Activated CD4-positive, alpha-beta T cell treated with anti-CD3 and anti-CD28 coated beads for 24 hours (primary cell): ENCODE data around the gene WDR74.
"Not testable (repeated sequence)": the region's sequence is repeated elsewhere in the genome, so short reads cannot be mapped to it uniquely, and the experiment has no call there.

Experiments used
- DNase-seq, 2 donors: peaks; one replicate each; pipeline ENCODE4 v3.0.0-alpha.2; 2020; ENCODE audit warnings: low read depth in 2 of 2

The WDR74 gene

DNA sequence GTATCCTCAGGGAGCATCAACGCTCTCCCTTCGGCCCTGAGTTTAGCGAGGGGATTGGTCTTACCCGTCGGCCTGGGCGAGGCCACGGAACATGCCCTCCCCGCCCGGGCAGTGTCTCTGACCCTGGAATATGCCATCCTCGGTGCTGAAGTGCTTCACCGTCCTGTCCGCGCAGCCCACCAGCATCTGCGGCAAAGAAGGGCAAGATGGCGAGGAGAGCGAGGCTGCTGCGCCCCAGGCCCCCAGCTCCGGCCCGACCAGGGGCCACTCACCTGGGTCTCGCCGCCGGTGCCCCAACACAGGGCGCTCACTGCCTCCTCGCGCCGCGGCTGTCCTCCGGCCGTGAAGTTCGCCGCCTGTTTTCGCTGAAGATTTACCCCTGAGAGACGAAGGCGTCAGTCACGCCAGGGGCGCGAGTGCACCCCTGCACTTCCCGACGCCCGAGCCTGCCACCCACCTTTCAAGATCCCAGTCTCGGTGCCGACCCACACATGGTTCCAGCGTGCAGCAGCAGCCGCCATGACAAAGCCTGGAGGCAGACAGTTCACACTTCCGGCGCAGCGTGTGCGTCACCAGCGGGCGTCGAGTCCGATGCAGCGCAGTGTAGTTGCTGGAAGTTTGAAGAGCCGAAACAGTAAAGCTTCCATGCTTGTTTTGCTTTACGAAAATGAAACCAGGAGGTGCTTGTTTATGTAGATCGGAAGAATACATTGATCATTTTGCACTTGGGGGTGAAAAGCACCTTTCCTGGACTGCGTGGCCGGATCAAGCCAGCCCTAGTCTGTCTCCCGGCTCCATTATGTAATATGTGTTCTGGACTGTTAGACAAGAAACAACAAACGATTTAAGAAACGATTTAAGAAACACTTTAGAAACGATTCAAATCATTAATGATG lies at the start of gene WDR74:
WDR74 (minus strand) TSS at position 541 of the 896 bp plus-strand sequence; CDS start at position 521, 20 bp downstream.
- peak; percentile 75 to 86 for DNase-seq

DNA sequence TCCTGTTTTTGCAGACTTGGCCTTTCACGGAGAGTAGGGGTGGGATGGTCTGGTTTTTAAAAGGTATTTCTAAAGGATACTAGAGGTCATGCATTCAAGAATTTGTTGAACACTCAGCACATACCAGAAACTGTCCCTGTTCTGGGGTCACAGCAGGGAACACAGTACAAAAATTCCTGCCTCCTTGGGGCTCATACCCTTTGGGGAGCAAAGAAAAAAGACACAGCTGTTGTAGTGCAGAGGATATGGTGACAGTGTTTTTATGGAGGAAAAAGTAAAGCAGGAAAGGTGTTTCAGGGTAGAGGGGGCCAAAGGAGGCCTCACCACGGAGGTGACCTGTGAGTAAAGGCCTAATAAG lies 49.7 kb upstream of the WDR74 start:
- DNase-seq: no peak

DNA sequence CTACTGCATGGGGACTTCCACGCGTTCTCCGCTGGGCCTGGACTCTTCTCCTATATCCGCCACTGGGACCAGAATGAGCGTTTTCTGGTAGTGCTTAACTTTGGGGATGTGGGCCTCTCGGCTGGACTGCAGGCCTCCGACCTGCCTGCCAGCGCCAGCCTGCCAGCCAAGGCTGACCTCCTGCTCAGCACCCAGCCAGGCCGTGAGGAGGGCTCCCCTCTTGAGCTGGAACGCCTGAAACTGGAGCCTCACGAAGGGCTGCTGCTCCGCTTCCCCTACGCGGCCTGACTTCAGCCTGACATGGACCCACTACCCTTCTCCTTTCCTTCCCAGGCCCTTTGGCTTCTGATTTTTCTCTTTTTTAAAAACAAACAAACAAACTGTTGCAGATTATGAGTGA lies 49.0 kb upstream of the WDR74 start:
- no peak for DNase-seq

DNA sequence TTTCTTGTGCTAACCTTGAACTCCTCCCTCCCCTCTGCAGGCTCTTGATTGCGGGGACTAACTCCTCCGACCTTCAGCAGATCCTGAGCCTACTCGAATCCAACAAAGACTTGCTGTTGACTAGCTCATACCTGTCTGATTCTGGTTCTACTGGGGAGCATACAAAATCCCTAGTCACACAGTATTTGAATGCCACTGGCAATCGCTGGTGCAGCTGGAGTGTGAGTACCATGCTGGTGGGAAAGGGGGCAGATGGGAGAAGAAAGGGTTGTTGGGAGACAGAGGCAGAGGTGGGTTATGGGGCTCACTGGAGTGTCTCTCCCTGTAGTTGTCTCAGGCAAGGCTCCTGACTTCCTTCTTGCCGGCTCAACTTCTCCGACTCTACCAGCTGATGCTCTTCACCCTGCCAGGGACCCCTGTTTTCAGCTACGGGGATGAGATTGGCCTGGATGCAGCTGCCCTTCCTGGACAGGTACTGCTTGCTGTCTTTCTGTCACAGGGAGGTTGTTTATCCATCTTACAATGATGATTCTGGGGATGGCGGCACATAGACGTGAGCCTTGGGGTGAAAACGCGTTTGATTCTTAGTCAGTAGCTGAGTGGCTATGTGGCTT lies 45.9 kb upstream of the WDR74 start:
- no peak for DNase-seq

- DNase-seq: no peak
Measured at GRCh38 chr11:62883673-62884072, 44.3 kb upstream of the WDR74 start.

DNA sequence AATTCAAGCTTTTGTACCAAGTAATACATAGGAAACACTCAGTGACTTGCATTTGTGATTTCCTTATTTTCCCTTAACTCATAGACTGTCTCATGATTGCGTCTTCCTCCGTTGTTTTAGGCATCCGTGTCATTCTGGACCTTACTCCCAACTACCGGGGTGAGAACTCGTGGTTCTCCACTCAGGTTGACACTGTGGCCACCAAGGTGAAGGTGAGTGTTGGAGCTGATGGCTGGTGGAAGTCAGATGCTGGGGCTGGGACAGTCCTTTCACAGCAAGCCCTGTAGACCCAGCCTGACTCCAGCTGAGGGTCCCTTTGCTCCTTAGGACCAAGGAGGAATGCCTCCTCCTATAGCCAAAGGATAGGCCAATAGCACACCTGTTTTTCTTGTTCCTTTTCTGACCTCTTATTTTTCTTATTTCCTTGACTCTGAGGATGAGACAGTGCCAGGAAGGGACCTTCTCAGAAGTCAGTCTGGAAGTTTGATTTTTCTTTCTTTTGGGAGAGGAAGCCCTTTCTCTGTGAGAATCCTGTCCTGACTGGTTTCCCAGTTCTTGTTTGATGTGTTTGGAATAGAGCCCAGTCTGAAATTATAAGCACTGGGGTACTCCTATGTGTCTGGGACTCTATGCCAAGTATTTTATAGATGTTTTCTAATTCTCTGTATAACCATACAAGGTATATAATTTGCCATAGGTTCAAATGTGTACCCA lies 43.6 kb upstream of the WDR74 start:
- no peak for DNase-seq

GRCh38 chr11:62882431-62882749 lies 43.0 kb upstream of the WDR74 start:
- DNase-seq: no peak

DNA sequence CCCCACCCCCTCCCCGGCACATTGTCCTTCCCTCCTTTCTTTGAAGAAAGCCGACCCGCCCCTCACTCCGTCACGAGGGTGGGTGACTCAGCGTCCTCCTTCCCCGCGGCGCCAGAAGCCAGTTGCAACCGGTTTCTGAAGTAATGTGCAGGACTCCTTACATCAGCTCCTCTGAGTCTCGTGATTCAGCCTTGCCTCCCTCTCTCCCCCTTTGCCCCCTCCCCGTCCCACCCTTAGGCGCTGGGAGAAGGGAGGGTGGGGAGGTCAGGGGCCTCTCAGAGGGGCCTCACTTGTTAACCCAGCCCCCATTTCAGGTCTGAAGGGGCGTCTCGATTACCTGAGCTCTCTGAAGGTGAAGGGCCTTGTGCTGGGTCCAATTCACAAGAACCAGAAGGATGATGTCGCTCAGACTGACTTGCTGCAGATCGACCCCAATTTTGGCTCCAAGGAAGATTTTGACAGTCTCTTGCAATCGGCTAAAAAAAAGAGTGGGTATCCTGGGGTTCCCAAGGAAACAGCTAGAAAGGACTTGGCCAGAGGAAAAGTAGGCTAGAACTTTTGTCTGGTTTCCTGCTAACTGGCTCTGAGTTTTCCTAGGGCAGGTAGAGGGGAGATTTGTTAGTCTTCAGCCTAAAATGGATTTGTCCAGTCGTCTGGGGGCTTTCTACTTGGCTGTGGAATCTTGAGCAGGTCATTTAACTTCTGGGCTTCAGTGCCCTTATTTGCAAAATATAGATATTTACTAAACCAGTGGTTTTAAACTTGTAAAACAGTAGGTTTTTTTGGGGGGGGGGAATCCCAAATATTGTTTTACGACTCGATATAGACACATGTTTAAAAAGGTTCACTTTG lies 42.4 kb upstream of the WDR74 start:
- peak; percentile 91 to 92 for DNase-seq

GRCh38 chr11:62880803-62881578 lies 41.6 kb upstream of the WDR74 start, which contains the start of gene SLC3A2:
Gene SLC3A2 (plus strand): TSS chr11:62880896. CDS start chr11:62881024, 128 bp downstream.
- DNase-seq: peak; percentile 73 to 78

GRCh38 chr11:62880231-62880802 lies 40.9 kb upstream of the WDR74 start:
- no peak for DNase-seq

- DNase-seq: no peak
Measured at GRCh38 chr11:62879235-62879978, 40.0 kb upstream of the WDR74 start.

DNA sequence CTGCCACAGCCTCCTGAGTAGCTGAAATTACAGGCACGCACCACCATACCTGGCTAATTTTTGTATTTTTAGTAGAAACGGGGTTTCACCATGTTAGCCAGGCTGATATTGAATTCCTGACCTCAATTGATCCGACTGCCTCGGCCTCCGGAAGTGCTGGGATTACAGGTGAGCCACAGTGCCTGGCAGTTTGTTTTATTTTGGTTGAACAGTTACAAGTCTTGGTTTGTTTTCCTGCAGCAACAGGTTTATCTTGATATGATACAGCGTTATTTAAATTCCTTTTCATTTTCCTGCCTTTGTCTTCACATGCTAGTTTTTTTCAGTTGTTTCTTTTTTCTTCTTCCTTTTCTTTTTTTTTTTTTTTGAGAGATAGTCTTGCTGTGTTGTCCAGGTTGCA lies 37.3 kb upstream of the WDR74 start:
- DNase-seq: no peak

- no peak for DNase-seq
Measured at GRCh38 chr11:62875698-62876478, 36.5 kb upstream of the WDR74 start.

GRCh38 chr11:62874851-62875250 lies 35.5 kb upstream of the WDR74 start:
- no peak for DNase-seq

- no peak for DNase-seq
Measured at GRCh38 chr11:62865635-62866034, 26.2 kb upstream of the WDR74 start.

GRCh38 chr11:62863687-62864335 lies 24.4 kb upstream of the WDR74 start:
- DNase-seq: no peak

GRCh38 chr11:62861564-62862192 lies 22.3 kb upstream of the WDR74 start:
- DNase-seq: not testable (repeated sequence)
